Measurements from ENCODE around the gene TEX36.

- TF ChIP-seq CTCF (IDR thresholded peaks at IDR 0.05; ENCODE audit: poor library complexity, severe bottlenecking) (no peak), EZH2 (IDR thresholded peaks at IDR 0.05; ENCODE audit: borderline replicate concordance, insufficient read depth, low read length, poor library complexity, severe bottlenecking) (no peak), REST (IDR thresholded peaks at IDR 0.05; ENCODE audit: borderline replicate concordance) (no peak)
Observed at GRCh38 chr10:125620401-125620800, 62.6 kb downstream of the TEX36 start.
